ENCODE results near the gene TMEM165. TPM values are rescaled to one million over a fixed set of nuclear protein-coding genes. Genes with fewer than 3 reads are reported as not detected.

Gene TMEM165, protein sequence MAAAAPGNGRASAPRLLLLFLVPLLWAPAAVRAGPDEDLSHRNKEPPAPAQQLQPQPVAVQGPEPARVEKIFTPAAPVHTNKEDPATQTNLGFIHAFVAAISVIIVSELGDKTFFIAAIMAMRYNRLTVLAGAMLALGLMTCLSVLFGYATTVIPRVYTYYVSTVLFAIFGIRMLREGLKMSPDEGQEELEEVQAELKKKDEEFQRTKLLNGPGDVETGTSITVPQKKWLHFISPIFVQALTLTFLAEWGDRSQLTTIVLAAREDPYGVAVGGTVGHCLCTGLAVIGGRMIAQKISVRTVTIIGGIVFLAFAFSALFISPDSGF
- total RNA-seq (10 to 100 TPM; 16.0 to 42.4 (median 27.5) TPM), polyA plus RNA-seq (10 to 100 TPM; 16.5 to 61.0 (median 39.3) TPM)
- long read RNA-seq, donor 1, transcript TMEM165-201 (6 exons, 1,928 nt) = major isoform, 28 of 37 reads
- long read RNA-seq, donor 1, partial matches to known transcripts = 0 of 37 reads
- long read RNA-seq, donor 1, other reads (novel, unspliced or antisense) = 5 of 37 reads
- long read RNA-seq, donor 2, transcript TMEM165-201 (6 exons, 1,928 nt) = major isoform, 28 of 44 reads
- long read RNA-seq, donor 2, transcript TMEM165-204 (3 exons, 828 nt) = minor isoform, 6 of 44 reads
- long read RNA-seq, donor 2, partial matches to known transcripts = 1 of 44 reads
- long read RNA-seq, donor 2, other reads (novel, unspliced or antisense) = 9 of 44 reads

DNA sequence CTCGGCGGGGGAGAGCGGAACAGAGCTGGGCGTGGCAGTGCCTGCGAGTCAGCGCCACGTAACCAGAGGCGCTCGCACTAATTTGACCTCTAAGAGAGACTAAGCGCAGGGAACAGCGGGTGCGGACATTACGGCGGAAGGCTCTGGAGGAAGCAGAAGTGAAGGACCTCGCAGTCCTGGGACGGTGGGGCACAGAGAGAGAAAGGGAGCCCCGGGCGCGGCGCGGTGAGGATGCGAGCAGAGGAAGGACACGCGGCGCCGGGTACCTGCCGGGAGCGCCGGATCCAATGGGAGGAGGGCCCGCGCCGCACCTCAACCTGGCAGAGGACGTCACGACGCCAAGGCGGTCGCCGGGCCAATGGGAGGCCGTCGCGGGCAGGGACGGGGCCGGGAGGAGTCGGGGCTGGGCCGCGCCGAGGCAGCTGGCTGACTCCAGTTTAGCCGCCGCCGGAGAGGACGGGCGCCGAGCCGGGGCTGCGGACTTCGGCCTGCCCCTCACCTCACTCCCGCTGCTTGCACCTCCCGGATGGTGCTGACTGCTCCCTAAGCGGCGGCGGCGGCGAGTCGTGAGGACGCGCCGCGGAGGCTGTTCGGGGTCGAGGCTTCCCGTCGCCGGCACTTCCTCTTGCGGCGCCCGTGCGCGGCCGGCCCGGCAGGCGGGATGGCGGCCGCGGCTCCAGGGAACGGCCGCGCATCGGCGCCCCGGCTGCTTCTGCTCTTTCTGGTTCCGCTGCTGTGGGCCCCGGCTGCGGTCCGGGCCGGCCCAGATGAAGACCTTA lies at the start of gene TMEM165:
Gene TMEM165 (plus strand): TSS at position 429 of the 779 bp plus-strand sequence. CDS start 233 bp downstream, at position 662.
- Histone ChIP-seq H3K27me3 (ENCODE audit: insufficient read depth in 3 of 3, low read length in 2 of 3) (no peaks in the 10 kb centered on the region), H3K9me3 (no peaks in the 10 kb centered on the region), H3K4me3 (peak within 1 kb of the TSS; percentile 92), H3K4me1 (peaks cover 30% of the 10 kb centered on the region), H3K27ac (peak within 1 kb of the TSS; percentile 95), H3K36me3 (ENCODE audit: insufficient read depth in 1 of 2, low read depth in 1 of 2) (peaks cover 0 to 2% of the 10 kb centered on the region in 2 donors)
- TF ChIP-seq, protein P1, sequence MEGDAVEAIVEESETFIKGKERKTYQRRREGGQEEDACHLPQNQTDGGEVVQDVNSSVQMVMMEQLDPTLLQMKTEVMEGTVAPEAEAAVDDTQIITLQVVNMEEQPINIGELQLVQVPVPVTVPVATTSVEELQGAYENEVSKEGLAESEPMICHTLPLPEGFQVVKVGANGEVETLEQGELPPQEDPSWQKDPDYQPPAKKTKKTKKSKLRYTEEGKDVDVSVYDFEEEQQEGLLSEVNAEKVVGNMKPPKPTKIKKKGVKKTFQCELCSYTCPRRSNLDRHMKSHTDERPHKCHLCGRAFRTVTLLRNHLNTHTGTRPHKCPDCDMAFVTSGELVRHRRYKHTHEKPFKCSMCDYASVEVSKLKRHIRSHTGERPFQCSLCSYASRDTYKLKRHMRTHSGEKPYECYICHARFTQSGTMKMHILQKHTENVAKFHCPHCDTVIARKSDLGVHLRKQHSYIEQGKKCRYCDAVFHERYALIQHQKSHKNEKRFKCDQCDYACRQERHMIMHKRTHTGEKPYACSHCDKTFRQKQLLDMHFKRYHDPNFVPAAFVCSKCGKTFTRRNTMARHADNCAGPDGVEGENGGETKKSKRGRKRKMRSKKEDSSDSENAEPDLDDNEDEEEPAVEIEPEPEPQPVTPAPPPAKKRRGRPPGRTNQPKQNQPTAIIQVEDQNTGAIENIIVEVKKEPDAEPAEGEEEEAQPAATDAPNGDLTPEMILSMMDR (IDR thresholded peaks at IDR 0.05) = no peak
- DNase-seq (peak; percentile 91 to 94), ATAC-seq (peak; percentile 97 to 99 (median 98))
- WGBS, 3 donors = 0% methylated on average over 50 to 95 of the region's 95 CpGs
- intact Hi-C loops (cut with DNase I) = loop anchor here (2.0 to 5.0 kb wide), 3 partner anchors 38 to 152 kb away; partner anchors contain the start of genes CLOCK (in 1 of the 2) and SRD5A3 (in 1 of the 2)

DNA sequence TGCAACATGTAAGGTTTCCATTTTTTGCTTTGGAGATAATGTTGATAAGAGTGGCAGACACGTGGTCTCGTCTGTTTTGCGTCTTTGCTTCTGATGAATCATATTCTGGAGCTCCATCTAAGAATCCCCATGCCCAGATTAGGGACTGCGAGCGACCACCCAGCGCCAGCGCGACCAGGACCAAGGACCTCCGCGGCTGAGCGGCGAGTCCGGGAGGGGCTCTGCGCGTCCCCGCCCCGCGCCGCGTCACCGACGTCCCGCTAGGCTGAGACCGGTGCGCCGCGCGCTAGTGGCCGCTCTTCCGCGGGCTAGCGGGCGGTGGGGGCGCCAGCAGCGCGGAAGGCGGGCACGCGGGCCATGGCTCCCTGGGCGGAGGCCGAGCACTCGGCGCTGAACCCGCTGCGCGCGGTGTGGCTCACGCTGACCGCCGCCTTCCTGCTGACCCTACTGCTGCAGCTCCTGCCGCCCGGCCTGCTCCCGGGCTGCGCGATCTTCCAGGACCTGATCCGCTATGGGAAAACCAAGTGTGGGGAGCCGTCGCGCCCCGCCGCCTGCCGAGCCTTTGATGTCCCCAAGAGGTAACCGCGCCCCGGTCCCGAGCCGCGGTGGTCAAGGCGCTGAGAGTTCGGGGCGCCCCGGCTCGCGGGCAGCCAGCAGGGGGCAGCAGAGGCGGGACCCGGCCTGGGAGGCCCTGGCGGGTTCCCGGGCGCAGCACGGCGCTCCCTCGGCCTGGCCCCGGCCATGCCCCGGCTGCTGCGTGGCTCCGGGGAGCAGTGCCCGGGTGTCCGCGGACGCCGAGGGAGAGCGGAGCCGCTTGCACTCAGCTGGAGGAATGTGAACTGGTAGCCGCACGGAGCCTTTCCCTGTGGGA lies 49.5 kb upstream of the TMEM165 start, which contains the start of gene SRD5A3:
Gene SRD5A3 (plus strand): TSS at position 263 of the 871 bp plus-strand sequence. CDS start 95 bp downstream, at position 358.
- Histone ChIP-seq H3K27me3 (ENCODE audit: insufficient read depth in 3 of 3, low read length in 2 of 3) (no peaks in the 10 kb centered on the region), H3K9me3 (no peaks in the 10 kb centered on the region), H3K4me1 (peaks cover 20% of the 10 kb centered on the region), H3K27ac (peak within 1 kb of the TSS; percentile 93), H3K36me3 (ENCODE audit: insufficient read depth in 1 of 2, low read depth in 1 of 2) (no peaks in the 10 kb centered on the region), H3K4me3 (peak within 1 kb of the TSS; percentile 75)
- peak; percentile 96 to 98 (median 97) for ATAC-seq
- DNase-seq = peak; percentile 89 to 93
- intact Hi-C loops (cut with DNase I) = loop anchor here (2.0 to 10.0 kb wide), 5 partner anchors 49 to 509 kb away; partner anchors contain the start of genes CLOCK (in 1 of the 2), EXOC1 (in 1 of the 2) and TMEM165 (in 1 of the 2)
- TF ChIP-seq, protein P1 (IDR thresholded peaks at IDR 0.05) = peak; percentile 98
- WGBS, 3 donors = 0 to 1% (median 1%) methylated on average over 74 to 95 of the region's 95 CpGs

DNA sequence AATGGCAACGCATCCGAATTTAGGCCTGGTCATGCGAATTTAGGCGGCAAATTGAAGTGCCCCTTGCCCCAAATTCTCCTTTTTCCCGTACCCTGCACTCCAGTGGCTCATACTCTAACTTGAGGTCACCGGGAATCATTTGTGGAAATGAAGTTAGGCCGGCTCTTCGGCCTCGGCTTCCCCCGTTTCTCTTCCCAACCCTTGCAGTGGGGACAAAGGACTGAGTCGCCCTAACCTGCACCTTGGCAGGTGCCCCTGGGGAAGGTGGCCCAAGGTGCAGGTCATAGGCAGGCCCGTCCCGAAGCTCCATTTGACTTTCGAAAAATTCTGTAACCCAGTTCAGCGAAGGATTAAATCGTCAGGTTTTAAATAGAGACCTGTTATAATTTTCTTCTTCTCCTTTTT lies 48.9 kb upstream of the TMEM165 start:
- H3K4me3 ChIP-seq = peak overlapping the region; percentile 75
- intact Hi-C loops (cut with DNase I) = loop anchor here (2.0 to 10.0 kb wide), 5 partner anchors 48 to 508 kb away; partner anchors contain the start of genes CLOCK (in 1 of the 2), EXOC1 (in 1 of the 2) and TMEM165 (in 1 of the 2)
- H3K4me1 ChIP-seq = peaks cover 20% of the 10 kb centered on the region
- WGBS, 3 donors = 26 to 34% (median 30%) methylated on average over 16 of the region's 16 CpGs
- H3K36me3 ChIP-seq (ENCODE audit: insufficient read depth in 1 of 2, low read depth in 1 of 2) = no peaks in the 10 kb centered on the region
- ATAC-seq (peak in 2 of 4 donors; percentile 17 to 21), DNase-seq (no peak)
- peak overlapping the region; percentile 93 for H3K27ac ChIP-seq
- TF ChIP-seq, protein P1 (IDR thresholded peaks at IDR 0.05) = no peak
- H3K27me3 ChIP-seq (ENCODE audit: insufficient read depth in 3 of 3, low read length in 2 of 3) = no peaks in the 10 kb centered on the region
- H3K9me3 ChIP-seq = no peaks in the 10 kb centered on the region

Measured in psoas muscle (tissue), 8 donors.